Measurements from ENCODE around the gene PRR18.

The PRR18 gene

DNA sequence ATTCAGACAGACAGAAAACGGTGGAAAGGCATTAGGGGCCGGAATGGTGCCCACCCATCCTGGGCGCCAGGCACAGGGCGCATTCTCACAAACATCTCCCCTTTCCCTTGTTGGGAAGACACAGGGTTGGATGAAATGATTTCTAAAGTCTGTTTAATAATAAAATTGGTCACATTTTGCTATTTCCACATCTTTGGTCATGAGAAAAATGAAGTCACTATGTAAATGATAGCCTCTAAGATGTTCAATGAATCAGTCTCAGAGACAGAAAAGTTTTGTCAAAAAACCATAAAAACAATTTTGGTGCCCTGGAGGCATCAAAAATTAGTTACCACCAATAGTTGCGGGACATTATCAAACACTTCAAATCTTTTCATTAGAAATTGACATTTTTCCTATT is 40.7 kb downstream of the PRR18 start:
- no peak for DNase-seq (ENCODE audit: low read depth)
- H3K4me3 ChIP-seq (ENCODE audit: low read depth, low read length) = no peak overlapping the region
- TF ChIP-seq, protein P1, sequence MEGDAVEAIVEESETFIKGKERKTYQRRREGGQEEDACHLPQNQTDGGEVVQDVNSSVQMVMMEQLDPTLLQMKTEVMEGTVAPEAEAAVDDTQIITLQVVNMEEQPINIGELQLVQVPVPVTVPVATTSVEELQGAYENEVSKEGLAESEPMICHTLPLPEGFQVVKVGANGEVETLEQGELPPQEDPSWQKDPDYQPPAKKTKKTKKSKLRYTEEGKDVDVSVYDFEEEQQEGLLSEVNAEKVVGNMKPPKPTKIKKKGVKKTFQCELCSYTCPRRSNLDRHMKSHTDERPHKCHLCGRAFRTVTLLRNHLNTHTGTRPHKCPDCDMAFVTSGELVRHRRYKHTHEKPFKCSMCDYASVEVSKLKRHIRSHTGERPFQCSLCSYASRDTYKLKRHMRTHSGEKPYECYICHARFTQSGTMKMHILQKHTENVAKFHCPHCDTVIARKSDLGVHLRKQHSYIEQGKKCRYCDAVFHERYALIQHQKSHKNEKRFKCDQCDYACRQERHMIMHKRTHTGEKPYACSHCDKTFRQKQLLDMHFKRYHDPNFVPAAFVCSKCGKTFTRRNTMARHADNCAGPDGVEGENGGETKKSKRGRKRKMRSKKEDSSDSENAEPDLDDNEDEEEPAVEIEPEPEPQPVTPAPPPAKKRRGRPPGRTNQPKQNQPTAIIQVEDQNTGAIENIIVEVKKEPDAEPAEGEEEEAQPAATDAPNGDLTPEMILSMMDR (IDR thresholded peaks at IDR 0.05; ENCODE audit: low read depth, low read length, missing control alignments) = no peak

DNA sequence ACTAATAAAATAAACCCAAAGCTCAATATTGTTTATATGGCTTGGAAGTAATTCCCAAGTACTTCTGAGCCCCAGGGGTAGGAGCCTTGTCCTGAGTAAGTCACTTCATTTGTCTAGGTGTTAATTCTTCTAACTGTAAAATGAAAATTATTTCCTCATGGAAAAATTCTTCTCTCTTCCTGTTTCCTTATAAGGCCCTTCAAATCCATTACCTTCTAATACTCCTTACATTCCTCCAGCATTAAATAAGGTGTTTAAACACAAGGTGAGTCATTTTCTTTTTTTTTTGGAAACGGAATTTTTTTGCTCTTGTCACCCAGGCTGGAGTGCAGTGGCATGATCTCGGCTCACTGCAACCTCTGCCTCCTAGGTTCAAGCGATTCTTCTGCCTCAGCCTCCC is 41.9 kb downstream of the PRR18 start:
- TF ChIP-seq, protein P1 (IDR thresholded peaks at IDR 0.05; ENCODE audit: low read depth, low read length, missing control alignments) = no peak
- no peak for DNase-seq (ENCODE audit: low read depth)
- no peak overlapping the region for H3K4me3 ChIP-seq (ENCODE audit: low read depth, low read length)

DNA sequence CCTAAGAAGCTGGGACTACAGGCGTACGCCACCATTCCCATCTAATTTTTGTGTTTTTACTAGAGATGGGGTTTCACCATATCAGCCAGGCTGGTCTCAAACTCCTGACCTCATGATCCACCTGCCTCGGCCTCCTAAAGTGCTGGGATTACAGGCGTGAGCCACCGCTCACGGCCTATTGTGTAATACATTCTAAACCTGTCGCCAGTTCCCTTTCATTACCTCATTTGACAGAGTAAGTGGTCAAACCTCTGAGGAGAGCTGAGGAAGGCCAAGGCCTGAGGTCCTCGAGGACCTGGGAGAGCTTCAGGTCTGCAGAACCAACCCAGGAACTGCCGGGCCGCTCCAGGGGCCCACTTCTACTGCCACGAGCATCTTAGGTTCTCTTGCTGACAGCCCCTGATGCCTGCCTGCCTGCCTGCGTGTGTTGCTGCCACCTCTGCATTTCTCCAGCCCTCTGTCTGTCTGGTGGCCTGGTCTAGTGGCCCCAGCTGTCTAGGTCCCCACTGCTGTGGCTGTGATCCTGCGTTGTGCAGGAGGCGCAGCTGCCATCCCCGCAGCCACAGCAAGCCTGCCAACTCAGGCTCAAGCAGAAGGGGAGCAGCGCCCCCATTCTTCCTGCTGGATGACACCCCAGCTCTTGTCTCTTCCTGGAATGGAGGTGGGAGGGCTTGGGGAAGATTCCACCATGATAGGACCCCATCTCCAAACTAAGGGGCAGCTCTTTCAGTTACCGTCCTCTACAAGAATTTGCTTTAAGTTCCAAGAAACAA is 45.3 kb downstream of the PRR18 start:
- H3K4me3 ChIP-seq (ENCODE audit: low read depth, low read length) = no peak overlapping the region
- TF ChIP-seq, protein P1 (IDR thresholded peaks at IDR 0.05; ENCODE audit: low read depth, low read length, missing control alignments) = no peak
- DNase-seq (ENCODE audit: low read depth) = no peak

DNA sequence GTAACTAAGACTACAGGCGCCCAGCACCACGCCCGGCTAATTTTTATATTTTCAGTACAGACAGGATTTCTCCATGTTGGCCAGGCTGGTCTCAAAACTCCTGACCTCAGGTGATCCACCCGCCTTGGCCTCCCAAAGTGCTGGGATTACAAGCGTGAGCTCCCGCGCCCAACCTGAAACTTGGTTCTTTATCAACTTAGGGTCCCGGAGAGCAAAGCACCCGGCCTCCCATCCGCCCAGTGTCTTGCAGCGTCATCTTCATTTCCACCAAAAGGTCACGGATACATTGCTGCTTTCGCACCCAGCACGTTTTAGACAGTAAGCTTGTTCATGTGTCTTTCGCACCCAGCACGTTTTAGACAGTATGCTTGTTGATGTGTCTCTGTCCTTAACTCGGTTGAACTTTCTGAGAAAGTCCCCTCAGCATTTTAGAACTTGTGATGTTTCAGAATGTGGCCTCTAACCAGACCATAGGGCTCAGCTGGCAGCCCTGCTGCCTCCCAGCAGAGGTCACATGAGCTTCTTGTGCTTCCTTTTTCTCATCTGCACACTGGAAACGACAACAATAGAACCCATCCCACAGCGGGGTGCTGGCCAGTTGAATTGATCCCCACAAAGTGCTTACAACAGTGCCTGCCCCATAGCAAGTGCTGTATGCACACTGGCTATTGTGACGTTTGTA is 48.8 kb downstream of the PRR18 start:
- H3K4me3 ChIP-seq (ENCODE audit: low read depth, low read length) = no peak overlapping the region
- no peak for DNase-seq (ENCODE audit: low read depth)
- TF ChIP-seq, protein P1 (IDR thresholded peaks at IDR 0.05; ENCODE audit: low read depth, low read length, missing control alignments) = no peak

DNA sequence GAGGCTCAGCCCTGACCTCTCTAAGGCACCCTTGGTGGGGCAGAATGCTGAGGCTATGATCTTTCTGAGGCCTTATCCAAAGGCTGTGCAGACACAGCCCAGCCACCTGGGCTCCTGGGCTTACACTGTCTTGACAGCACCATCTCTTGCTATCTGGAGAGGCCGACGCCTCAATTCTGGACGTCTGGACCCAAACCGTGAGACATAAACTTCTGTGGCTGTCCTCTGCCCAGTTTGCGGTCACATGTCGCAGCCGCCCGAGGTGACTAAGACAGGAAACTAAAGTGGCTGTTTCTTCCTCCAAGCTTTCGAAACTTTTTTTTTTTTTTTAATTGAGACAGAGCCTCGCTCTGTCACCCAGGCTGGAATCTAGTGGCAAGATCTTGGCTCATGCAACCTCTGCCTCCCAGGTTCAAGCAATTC is 49.3 kb downstream of the PRR18 start:
- TF ChIP-seq, protein P1 (IDR thresholded peaks at IDR 0.05; ENCODE audit: low read depth, low read length, missing control alignments) = no peak
- no peak overlapping the region for H3K4me3 ChIP-seq (ENCODE audit: low read depth, low read length)
- no peak for DNase-seq (ENCODE audit: low read depth)

DNA sequence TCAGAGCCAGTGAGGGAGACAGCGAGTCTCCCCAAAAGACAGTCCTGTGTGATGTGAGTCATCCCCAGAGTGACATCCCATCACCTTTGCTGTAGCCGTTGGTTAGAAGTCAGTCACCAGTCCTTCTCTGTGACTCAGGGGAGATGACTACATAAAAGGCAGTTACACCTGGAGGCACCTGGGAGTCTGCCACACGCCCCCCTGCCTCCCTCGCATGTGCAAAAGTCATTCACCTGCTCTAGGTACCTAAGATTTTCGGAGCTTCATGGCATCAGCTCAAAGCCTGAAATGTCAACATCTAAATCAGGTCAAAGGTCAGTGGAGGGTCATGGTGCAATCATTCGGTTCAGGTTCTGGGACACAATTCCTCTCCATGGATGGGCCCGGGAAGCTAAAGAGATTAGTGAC is 50.3 kb downstream of the PRR18 start:
- no peak overlapping the region for H3K4me3 ChIP-seq (ENCODE audit: low read depth, low read length)
- DNase-seq (ENCODE audit: low read depth) = no peak

More for the DNA sequence above, 50.3 kb downstream of the PRR18 start:
- TF ChIP-seq, protein P1 (IDR thresholded peaks at IDR 0.05; ENCODE audit: low read depth, low read length, missing control alignments) = no peak
